Measurements from ENCODE around the gene MAP4K2.
A peak's percentile ranks its signal among the peaks of the same experiment; 100 is the strongest.
"Not testable (repeated sequence)": the region's sequence is repeated elsewhere in the genome, so short reads cannot be mapped to it uniquely, and the experiment has no call there.

Gene MAP4K2

GRCh38 chr11:64848214-64848825 lies 45.3 kb upstream of the MAP4K2 start:
- DNase-seq (ENCODE audit: low spot score), result no peak
- no peak for TF ChIP-seq CTCF (IDR thresholded peaks at IDR 0.05; ENCODE audit: extremely low read depth, insufficient read depth, missing control alignments)
- in situ Hi-C loops (cut with MboI; ENCODE audit: low pct_unique_long_range_greater_than_20kb, low sequenced_read_pairs, unreplicated experiment), result loop anchor here (5.0 kb wide), 1 partner anchor 44 kb away; no protein-coding TSS in a partner anchor

DNA sequence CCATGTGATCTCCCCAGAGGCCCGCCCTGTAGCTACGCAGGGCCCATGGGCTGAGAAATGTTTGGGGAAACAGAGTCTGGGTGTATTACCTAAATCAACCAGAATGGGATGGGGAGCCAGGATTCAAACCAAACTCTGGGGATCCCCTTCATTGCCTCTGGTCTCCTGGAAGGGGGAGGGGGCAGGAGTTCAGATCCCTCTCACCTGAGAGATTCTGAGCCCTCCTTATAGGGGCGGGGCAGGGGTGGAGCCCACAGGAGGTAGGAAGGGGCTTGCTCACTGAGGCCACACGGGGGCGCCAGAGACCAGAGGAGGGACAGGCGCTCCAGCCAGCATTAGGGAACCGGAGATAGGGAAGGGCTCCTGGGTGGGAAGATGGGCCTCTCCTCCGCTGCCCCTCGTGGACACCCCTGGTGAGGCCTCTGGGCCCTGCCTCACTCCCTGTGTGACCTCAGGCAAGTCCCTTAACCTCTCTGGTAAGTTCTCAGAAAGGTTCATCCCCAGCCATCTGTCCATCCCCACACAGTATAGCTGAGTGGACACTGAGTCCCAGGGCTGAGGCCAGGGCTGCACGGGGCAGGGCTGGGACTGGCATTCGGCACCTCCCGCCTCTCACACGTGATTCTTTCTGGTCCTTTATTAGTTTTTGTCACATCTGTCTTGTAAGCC lies 44.1 kb upstream of the MAP4K2 start:
- peak; percentile 92 for DNase-seq (ENCODE audit: low spot score)
- peak; percentile 97 for TF ChIP-seq CTCF (IDR thresholded peaks at IDR 0.05; ENCODE audit: extremely low read depth, insufficient read depth, missing control alignments)
- in situ Hi-C loops (cut with MboI; ENCODE audit: low pct_unique_long_range_greater_than_20kb, low sequenced_read_pairs, unreplicated experiment), result loop anchor here (5.0 kb wide), 1 partner anchor 45 kb away; no protein-coding TSS in a partner anchor

GRCh38 chr11:64845776-64846129 lies 42.7 kb upstream of the MAP4K2 start:
- in situ Hi-C loops (cut with MboI; ENCODE audit: low pct_unique_long_range_greater_than_20kb, low sequenced_read_pairs, unreplicated experiment), result loop anchor here (5.0 kb wide), 1 partner anchor 47 kb away; no protein-coding TSS in a partner anchor
- DNase-seq (ENCODE audit: low spot score), result not testable (repeated sequence)

DNA sequence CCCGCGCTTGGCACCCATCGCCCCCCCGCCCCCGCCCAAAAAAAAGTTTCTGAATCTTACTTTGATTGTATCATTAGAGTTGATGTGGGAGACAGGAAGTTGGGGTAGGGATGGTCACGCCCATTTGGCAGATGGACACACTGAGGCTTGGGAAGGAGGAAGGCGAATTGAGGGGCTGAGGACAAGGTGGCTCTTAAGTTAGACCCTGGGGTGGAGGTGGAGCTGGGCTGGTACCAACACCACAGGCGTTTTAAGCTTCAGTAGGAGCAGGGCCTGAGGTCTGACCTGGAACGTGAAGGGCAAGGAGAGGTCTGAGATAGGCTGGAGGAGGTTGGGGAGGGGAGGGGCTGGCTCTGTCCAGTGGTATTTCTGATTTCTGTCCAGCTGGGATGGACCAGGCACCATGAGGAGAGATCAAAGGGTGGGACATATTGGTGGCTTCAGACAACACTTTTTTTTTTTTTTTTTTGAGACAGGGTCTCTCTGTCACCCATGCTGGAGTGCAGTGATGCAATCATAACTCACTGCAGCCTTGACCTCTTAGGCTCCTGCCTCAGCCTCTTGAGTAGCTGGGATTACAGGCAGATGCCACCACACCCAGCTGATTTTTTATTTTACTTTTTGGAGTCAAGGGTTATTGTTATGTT lies 42.2 kb upstream of the MAP4K2 start:
- TF ChIP-seq CTCF (IDR thresholded peaks at IDR 0.05; ENCODE audit: extremely low read depth, insufficient read depth, missing control alignments), result no peak
- DNase-seq (ENCODE audit: low spot score), result no peak
- in situ Hi-C loops (cut with MboI; ENCODE audit: low pct_unique_long_range_greater_than_20kb, low sequenced_read_pairs, unreplicated experiment), result loop anchor here (5.0 kb wide), 1 partner anchor 47 kb away; no protein-coding TSS in a partner anchor

GRCh38 chr11:64844330-64845128 lies 41.5 kb upstream of the MAP4K2 start, which contains the start of gene CDC42BPG:
Gene CDC42BPG (minus strand): TSS chr11:64844653. CDS start chr11:64844569, 84 bp downstream.
- TF ChIP-seq CTCF (IDR thresholded peaks at IDR 0.05; ENCODE audit: extremely low read depth, insufficient read depth, missing control alignments), result peak; percentile 89
- peak; percentile 90 for DNase-seq (ENCODE audit: low spot score)
- in situ Hi-C loops (cut with MboI; ENCODE audit: low pct_unique_long_range_greater_than_20kb, low sequenced_read_pairs, unreplicated experiment), result loop anchor here (5.0 kb wide), 1 partner anchor 48 kb away; no protein-coding TSS in a partner anchor

DNA sequence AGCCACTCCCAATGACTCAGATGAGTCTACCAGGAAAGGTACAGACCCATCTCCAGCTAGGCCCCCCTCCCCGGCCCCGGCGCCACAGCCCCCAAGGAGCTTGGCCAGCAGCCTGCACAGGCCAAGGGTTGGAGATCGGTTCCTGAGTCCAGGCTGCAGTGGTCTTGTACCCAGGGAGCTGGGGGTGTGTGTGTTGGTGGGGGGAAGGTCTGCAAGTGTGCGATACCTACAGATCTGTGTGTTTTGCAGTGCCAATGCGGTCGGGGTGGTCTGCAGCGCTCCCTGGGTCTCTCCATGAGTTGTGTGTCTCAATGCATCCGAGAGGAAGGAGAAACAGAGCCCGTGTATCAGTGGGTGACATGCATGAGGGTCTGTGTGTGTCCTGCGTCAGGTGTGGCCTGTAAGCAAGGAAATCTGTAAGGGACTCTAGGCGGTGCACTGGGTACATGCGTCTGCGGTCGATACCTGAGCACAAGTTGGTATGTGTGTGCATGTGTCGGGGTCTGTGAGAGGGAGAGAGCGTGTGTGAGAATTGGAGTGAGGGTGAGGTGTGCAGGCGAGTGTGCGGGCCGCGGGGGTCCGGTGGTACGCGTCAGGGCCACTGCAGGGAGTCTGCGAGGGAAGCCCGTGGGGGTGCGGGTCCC lies 40.8 kb upstream of the MAP4K2 start:
- DNase-seq (ENCODE audit: low spot score), result no peak
- in situ Hi-C loops (cut with MboI; ENCODE audit: low pct_unique_long_range_greater_than_20kb, low sequenced_read_pairs, unreplicated experiment), result no loop called here
- no peak for TF ChIP-seq CTCF (IDR thresholded peaks at IDR 0.05; ENCODE audit: extremely low read depth, insufficient read depth, missing control alignments)
